Measurements from ENCODE around the gene ATN1. TPM values are rescaled to one million over a fixed set of nuclear protein-coding genes. Genes with fewer than 3 reads are reported as not detected.

The ATN1 gene
- total RNA-seq, 2 donors from 2014 or later = 37.1 to 68.9 TPM

GRCh38 chr12:6963791-6964413 is 36.1 kb downstream of the ATN1 start:
- no peak for DNase-seq (ENCODE audit: low spot score)
- no peak overlapping the region for H3K27ac ChIP-seq
- peaks cover 0 to 53% of the 10 kb centered on the region in 2 donors for H3K4me1 ChIP-seq

GRCh38 chr12:6964605-6965025 is 36.9 kb downstream of the ATN1 start:
- no peaks in the 10 kb centered on the region for H3K9me3 ChIP-seq
- no peaks in the 10 kb centered on the region for H3K27me3 ChIP-seq
- H3K4me1 ChIP-seq = peaks cover 0 to 55% of the 10 kb centered on the region in 2 donors
- H3K27ac ChIP-seq = peak overlapping the region; percentile 56 to 74
- H3K36me3 ChIP-seq = peaks cover 41% of the 10 kb centered on the region
- no peak for DNase-seq (ENCODE audit: low spot score)
- no peak for TF ChIP-seq CTCF (IDR thresholded peaks at IDR 0.05)
- H3K4me3 ChIP-seq = no peak overlapping the region

More at GRCh38 chr12:6963791-6964413, 36.1 kb downstream of the ATN1 start:
- Histone ChIP-seq H3K4me3 (no peak overlapping the region), H3K9me3 (no peaks in the 10 kb centered on the region), H3K27me3 (no peaks in the 10 kb centered on the region), H3K36me3 (peaks cover 38% of the 10 kb centered on the region)
- no peak for TF ChIP-seq CTCF (IDR thresholded peaks at IDR 0.05)

- TF ChIP-seq CTCF (IDR thresholded peaks at IDR 0.05) = peak; percentile 87 to 92
- Histone ChIP-seq H3K27me3 (no peaks in the 10 kb centered on the region), H3K36me3 (peaks cover 41% of the 10 kb centered on the region), H3K4me1 (peaks cover 0 to 54% of the 10 kb centered on the region in 2 donors), H3K9me3 (no peaks in the 10 kb centered on the region), H3K27ac (peak overlapping the region; percentile 56 to 74), H3K4me3 (no peak overlapping the region)
- DNase-seq (ENCODE audit: low spot score) = peak; percentile 86
Observed at GRCh38 chr12:6965026-6965661, 37.4 kb downstream of the ATN1 start.

GRCh38 chr12:6965714-6966113 is 38.0 kb downstream of the ATN1 start:
- Histone ChIP-seq H3K9me3 (no peaks in the 10 kb centered on the region), H3K27me3 (no peaks in the 10 kb centered on the region), H3K36me3 (peaks cover 41% of the 10 kb centered on the region), H3K27ac (peak overlapping the region in 1 of 2 donors; percentile 74), H3K4me1 (peaks cover 0 to 49% of the 10 kb centered on the region in 2 donors), H3K4me3 (no peak overlapping the region)
- no peak for DNase-seq (ENCODE audit: low spot score)
- no peak for TF ChIP-seq CTCF (IDR thresholded peaks at IDR 0.05)

- DNase-seq (ENCODE audit: low spot score) = no peak
- Histone ChIP-seq H3K36me3 (peaks cover 41% of the 10 kb centered on the region), H3K9me3 (no peaks in the 10 kb centered on the region), H3K4me3 (no peak overlapping the region), H3K27ac (no peak overlapping the region), H3K4me1 (peaks cover 0 to 45% of the 10 kb centered on the region in 2 donors), H3K27me3 (no peaks in the 10 kb centered on the region)
- TF ChIP-seq CTCF (IDR thresholded peaks at IDR 0.05) = no peak
Observed at GRCh38 chr12:6966351-6966750, 38.6 kb downstream of the ATN1 start.
